Endothelial cell of umbilical vein (primary cell): ENCODE results near the gene PSMD14. TPM values are rescaled to one million over a fixed set of nuclear protein-coding genes. Genes with fewer than 3 reads are reported as not detected.

ENCODE experiments used
- BruUV-seq: library from RNA; stranded (reverse); fragments of 400-500 nt; replicated peaks from 2 replicates; lab custom pipeline; 2021; lab: Mats Ljungman, UMichigan
- CTCF ChIA-PET: fragments of 300-600, 350-600 bp; sonication (Branson Sonifier 250); formaldehyde crosslinking; loops from one replicate; lab custom pipeline; 2021; ENCODE audit warnings: antibody characterized with exemption, inconsistent platforms; lab: Charles Lee
- POLR2A ChIA-PET: fragments of 300-600, 350-600 bp; sonication (Branson Sonifier 250); formaldehyde crosslinking; loops from one replicate; lab custom pipeline; 2021; ENCODE audit warnings: antibody characterized with exemption, inconsistent platforms; lab: Charles Lee
- DNase-seq: peaks from one replicate; pipeline ENCODE4 v3.0.0-alpha.2; 2011; ENCODE audit warnings: low read depth, low spot score
- FAIRE-seq: peaks from 2 replicates; lab custom pipeline; 2011; peaks lifted over from hg19 to GRCh38; lab: Jason Lieb, UNC
- H2AFZ ChIP-seq: 2 replicates; pipeline ENCODE4 v1.6.0; 2012; ENCODE audit warnings: low read depth, low read length, control low read depth, inconsistent platforms
- H3K27ac ChIP-seq: 2 replicates; pipeline ENCODE4 v1.5.1; 2011; ENCODE audit warnings: low read depth, mild to moderate bottlenecking, control low read depth, low read length, moderate library complexity; ENCODE audit not compliant: insufficient read depth
- H3K27me3 ChIP-seq, 2 experiments: 2 replicates each; pipeline versions ENCODE4 v1.6.0 to v1.6.1; 2011; ENCODE audit warnings: low read length in 2 of 2, mixed read lengths in 1 of 2; ENCODE audit not compliant: control insufficient read depth in 2 of 2, insufficient read depth in 2 of 2
- H3K36me3 ChIP-seq, 2 experiments: 2 replicates in 1 of 2; 3 replicates in 1 of 2; pipeline ENCODE4 v1.5.1; 2011; ENCODE audit warnings: low read length in 2 of 2, mild to moderate bottlenecking in 1 of 2, moderate library complexity in 1 of 2; ENCODE audit not compliant: control insufficient read depth in 2 of 2, insufficient read depth in 2 of 2; ENCODE audit errors: extremely low read depth in 1 of 2
- H3K4me1 ChIP-seq: 3 replicates; pipeline ENCODE4 v1.5.1; 2011; ENCODE audit warnings: mild to moderate bottlenecking, low read length; ENCODE audit not compliant: control insufficient read depth, insufficient read depth; ENCODE audit errors: extremely low read depth
- H3K4me2 ChIP-seq: 2 replicates; pipeline ENCODE4 v1.6.1; 2011; ENCODE audit warnings: low read length, control low read depth, mixed read lengths; ENCODE audit not compliant: insufficient read depth
- H3K4me3 ChIP-seq, 3 experiments: fragments of 200-600 bp in 1 of 3; sonication (generic), shearing (Covaris generic) in 1 of 3; replicated peaks in 1 of 3; 2 replicates each; pipeline ENCODE4 v1.5.1; 2011 to 2016; ENCODE audit warnings: control low read depth in 3 of 3, low read length in 3 of 3, mild to moderate bottlenecking in 2 of 3, inconsistent platforms in 1 of 3, low read depth in 1 of 3, moderate library complexity in 1 of 3; ENCODE audit not compliant: insufficient read depth in 1 of 3
- H3K79me2 ChIP-seq: 2 replicates; pipeline ENCODE4 v1.6.0; 2012; ENCODE audit warnings: low read length, inconsistent platforms; ENCODE audit not compliant: control insufficient read depth, insufficient read depth
- H3K9ac ChIP-seq: replicated peaks from 2 replicates; pipeline ENCODE3; 2011; ENCODE audit warnings: low read length, control low read depth; ENCODE audit not compliant: insufficient read depth; ENCODE audit errors: extremely low read depth
- H3K9me1 ChIP-seq: replicated peaks from 3 replicates; pipeline ENCODE4 v1.6.0; 2011; ENCODE audit warnings: mild to moderate bottlenecking, low read length; ENCODE audit not compliant: control insufficient read depth, insufficient read depth; ENCODE audit errors: extremely low read depth
- H3K9me3 ChIP-seq: replicated peaks from 2 replicates; pipeline ENCODE4 v1.5.1; 2012; ENCODE audit warnings: low read length, inconsistent platforms; ENCODE audit not compliant: control insufficient read depth, insufficient read depth
- H4K20me1 ChIP-seq: replicated peaks from 2 replicates; pipeline ENCODE3; 2011; ENCODE audit warnings: mild to moderate bottlenecking, low read length; ENCODE audit not compliant: control insufficient read depth, insufficient read depth; ENCODE audit errors: extremely low read depth
- EZH2 ChIP-seq: IDR thresholded peaks from 2 replicates; pipeline ENCODE4 v1.6.1; 2012; ENCODE audit warnings: borderline replicate concordance, low read depth, mild to moderate bottlenecking, moderate library complexity, low read length, inconsistent platforms; ENCODE audit not compliant: severe bottlenecking
- FOS ChIP-seq: IDR thresholded peaks from 2 replicates; pipeline ENCODE4 v1.6.1; 2011; ENCODE audit warnings: mild to moderate bottlenecking, low read length, moderate library complexity, borderline replicate concordance; ENCODE audit not compliant: insufficient read depth
- GATA2 ChIP-seq: IDR thresholded peaks from 2 replicates; pipeline ENCODE4 v1.7.0; 2011; ENCODE audit warnings: low read depth, mild to moderate bottlenecking, moderate library complexity, mixed read lengths, low read length; ENCODE audit not compliant: insufficient read length, insufficient read depth
- JUN ChIP-seq: IDR thresholded peaks from 2 replicates; pipeline ENCODE4 v1.6.1; 2011; ENCODE audit warnings: borderline replicate concordance, low read depth; ENCODE audit not compliant: insufficient read length, insufficient read depth
- MYC ChIP-seq: IDR thresholded peaks from one replicate; pipeline ENCODE4 v1.6.1; 2011; ENCODE audit warnings: mild to moderate bottlenecking, low read depth, low read length
- POLR2A ChIP-seq: IDR thresholded peaks from 2 replicates; pipeline ENCODE4 v1.6.1; 2012; ENCODE audit warnings: low read depth, mild to moderate bottlenecking, control low read depth, low read length
- POLR2AphosphoS5 ChIP-seq: IDR thresholded peaks from 2 replicates; pipeline ENCODE4 v1.6.1; 2012; ENCODE audit warnings: low read depth, mild to moderate bottlenecking, control low read depth, low read length, moderate library complexity; ENCODE audit not compliant: insufficient read depth
- dilution Hi-C: fragments of 300-500 bp; cut with MboI; formaldehyde crosslinking; loops from one replicate; pipeline ENCODE4 v1.15.0; 2019; ENCODE audit warnings: low sequenced_read_pairs; ENCODE audit not compliant: extremely low pct_ligation_motif_present
- intact Hi-C: fragments of 100-400 bp; cut with micrococcal nuclease; formaldehyde crosslinking; loops from one replicate; pipeline ENCODE4 v1.10.0; 2022
- polyA plus RNA-seq, 4 experiments: library from polyadenylated mRNA; depleted of rRNA in 3 of 4; stranded (reverse) in 3 of 4; unstranded in 1 of 4; fragments of >200 nt; gene quantifications; 2 replicates each; pipeline versions ENCODE4 v1.2.1 to v1.2.3, GENCODE V29; 2011 to 2012; ENCODE audit warnings: missing spikeins in 1 of 4
- total RNA-seq: library from RNA; stranded (reverse); gene quantifications from 2 replicates; pipeline ENCODE4 v1.2.3, GENCODE V29; 2021
- TF ChIP-seq, protein P1 (sequence below): IDR thresholded peaks from 2 replicates; pipeline ENCODE4 v1.6.1; 2011; ENCODE audit not compliant: insufficient read depth, insufficient read length
- TF ChIP-seq, protein P2 (sequence below), 2 donors: IDR thresholded peaks; 1 replicate in 1 of 2; 2 replicates in 1 of 2; pipeline ENCODE4 v1.5.1; 2011; ENCODE audit warnings: low read length in 2 of 2, mild to moderate bottlenecking in 2 of 2, moderate library complexity in 2 of 2, control low read depth in 1 of 2, inconsistent platforms in 1 of 2, low read depth in 1 of 2; ENCODE audit not compliant: insufficient read depth in 1 of 2; ENCODE audit errors: extremely low read depth in 1 of 2

The PSMD14 gene
- total and polyA plus RNA-seq, 2 donors (not counting 3 experiments of a cell fraction or from before 2014, with no cell fraction given) = 47.6 to 85.4 TPM

- TF ChIP-seq, protein P1, sequence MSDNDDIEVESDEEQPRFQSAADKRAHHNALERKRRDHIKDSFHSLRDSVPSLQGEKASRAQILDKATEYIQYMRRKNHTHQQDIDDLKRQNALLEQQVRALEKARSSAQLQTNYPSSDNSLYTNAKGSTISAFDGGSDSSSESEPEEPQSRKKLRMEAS = no peak
- TF ChIP-seq POLR2AphosphoS5 (no peak), EZH2 (no peak), POLR2A (no peak), JUN (no peak), MYC (no peak), FOS (no peak), GATA2 (no peak)
- TF ChIP-seq, protein P2, sequence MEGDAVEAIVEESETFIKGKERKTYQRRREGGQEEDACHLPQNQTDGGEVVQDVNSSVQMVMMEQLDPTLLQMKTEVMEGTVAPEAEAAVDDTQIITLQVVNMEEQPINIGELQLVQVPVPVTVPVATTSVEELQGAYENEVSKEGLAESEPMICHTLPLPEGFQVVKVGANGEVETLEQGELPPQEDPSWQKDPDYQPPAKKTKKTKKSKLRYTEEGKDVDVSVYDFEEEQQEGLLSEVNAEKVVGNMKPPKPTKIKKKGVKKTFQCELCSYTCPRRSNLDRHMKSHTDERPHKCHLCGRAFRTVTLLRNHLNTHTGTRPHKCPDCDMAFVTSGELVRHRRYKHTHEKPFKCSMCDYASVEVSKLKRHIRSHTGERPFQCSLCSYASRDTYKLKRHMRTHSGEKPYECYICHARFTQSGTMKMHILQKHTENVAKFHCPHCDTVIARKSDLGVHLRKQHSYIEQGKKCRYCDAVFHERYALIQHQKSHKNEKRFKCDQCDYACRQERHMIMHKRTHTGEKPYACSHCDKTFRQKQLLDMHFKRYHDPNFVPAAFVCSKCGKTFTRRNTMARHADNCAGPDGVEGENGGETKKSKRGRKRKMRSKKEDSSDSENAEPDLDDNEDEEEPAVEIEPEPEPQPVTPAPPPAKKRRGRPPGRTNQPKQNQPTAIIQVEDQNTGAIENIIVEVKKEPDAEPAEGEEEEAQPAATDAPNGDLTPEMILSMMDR (IDR thresholded peaks at IDR 0.05; ENCODE audit: extremely low read depth in 1 of 2, insufficient read depth in 1 of 2, low read depth in 1 of 2, low read length in 2 of 2) = no peak
- H3K36me3 ChIP-seq = no peaks in the 10 kb centered on the region
- DNase-seq (no peak), FAIRE-seq (no peak)
- no peaks in the 10 kb centered on the region for H3K27me3 ChIP-seq
- no peaks in the 10 kb centered on the region for H3K4me1 ChIP-seq
- POLR2A ChIA-PET = no interaction called here
- peaks cover 78% of the 10 kb centered on the region for H3K79me2 ChIP-seq
- intact Hi-C loops = no loop called here
- H3K9me3 ChIP-seq = no peaks in the 10 kb centered on the region
- no peak overlapping the region for H3K4me2 ChIP-seq
- no peaks in the 10 kb centered on the region for H3K9me1 ChIP-seq
- H3K27ac ChIP-seq = no peak overlapping the region
- no peak overlapping the region for H3K4me3 ChIP-seq
- no peak overlapping the region for H3K9ac ChIP-seq
- H2AFZ ChIP-seq = no peak overlapping the region
- dilution Hi-C loops = no loop called here
- peaks cover 7% of the 10 kb centered on the region for H4K20me1 ChIP-seq
- CTCF ChIA-PET = no interaction called here
- no TSS peak for BruUV-seq
These were observed 35.0 kb downstream of the PSMD14 start for GRCh38 chr2:161343235-161343634.
